Right lobe of liver (tissue), 4 donors: ENCODE data around the gene ARHGAP22.

ENCODE experiments used
- POLR2A ChIP-seq: fragments of 450-650 bp; IDR thresholded peaks from one replicate; pipeline ENCODE4 v1.6.1; 2017; ENCODE audit warnings: antibody characterized with exemption, mild to moderate bottlenecking
- TF ChIP-seq, protein P1 (sequence below), 4 donors: fragments of 200-600 bp in 3 of 4; fragments of 450-650 bp in 1 of 4; IDR thresholded peaks; one replicate each; pipeline versions ENCODE4 v1.5.1 to v1.8.0; 2016 to 2022; ENCODE audit warnings: antibody characterized with exemption in 4 of 4, mild to moderate bottlenecking in 2 of 4
- donor health status: DM: no; HTN: no; CAD: no.
- donor health status: DM: no; HTN: no; CAD: no.
- donor health status: DM: no; HTN: yes; CAD: no.

DNA sequence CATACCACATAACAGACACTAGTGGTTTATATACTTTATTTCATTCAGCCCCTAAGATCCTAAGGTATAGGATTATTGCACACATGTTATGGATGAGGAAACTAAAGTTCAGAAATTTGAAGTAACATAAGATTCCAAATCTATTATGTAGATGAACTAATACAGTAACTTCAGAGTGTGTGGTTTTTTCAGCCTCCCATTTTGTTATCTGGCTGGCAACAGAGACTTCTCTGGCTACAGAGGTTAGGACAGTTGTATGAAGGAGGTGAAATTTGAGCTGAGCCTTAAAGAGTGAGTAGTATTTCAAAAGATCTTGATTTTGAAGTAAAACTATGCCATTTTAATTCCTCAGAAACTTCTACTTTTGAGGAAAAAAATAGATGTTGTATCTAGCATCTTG lies 173.0 kb downstream of the ARHGAP22 start:
- TF ChIP-seq, protein P1, sequence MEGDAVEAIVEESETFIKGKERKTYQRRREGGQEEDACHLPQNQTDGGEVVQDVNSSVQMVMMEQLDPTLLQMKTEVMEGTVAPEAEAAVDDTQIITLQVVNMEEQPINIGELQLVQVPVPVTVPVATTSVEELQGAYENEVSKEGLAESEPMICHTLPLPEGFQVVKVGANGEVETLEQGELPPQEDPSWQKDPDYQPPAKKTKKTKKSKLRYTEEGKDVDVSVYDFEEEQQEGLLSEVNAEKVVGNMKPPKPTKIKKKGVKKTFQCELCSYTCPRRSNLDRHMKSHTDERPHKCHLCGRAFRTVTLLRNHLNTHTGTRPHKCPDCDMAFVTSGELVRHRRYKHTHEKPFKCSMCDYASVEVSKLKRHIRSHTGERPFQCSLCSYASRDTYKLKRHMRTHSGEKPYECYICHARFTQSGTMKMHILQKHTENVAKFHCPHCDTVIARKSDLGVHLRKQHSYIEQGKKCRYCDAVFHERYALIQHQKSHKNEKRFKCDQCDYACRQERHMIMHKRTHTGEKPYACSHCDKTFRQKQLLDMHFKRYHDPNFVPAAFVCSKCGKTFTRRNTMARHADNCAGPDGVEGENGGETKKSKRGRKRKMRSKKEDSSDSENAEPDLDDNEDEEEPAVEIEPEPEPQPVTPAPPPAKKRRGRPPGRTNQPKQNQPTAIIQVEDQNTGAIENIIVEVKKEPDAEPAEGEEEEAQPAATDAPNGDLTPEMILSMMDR (IDR thresholded peaks at IDR 0.05), result no peak
- TF ChIP-seq POLR2A, result no peak
